ENCODE results near the gene U2SURP. TPM values are rescaled to one million over a fixed set of nuclear protein-coding genes. Genes with fewer than 3 reads are reported as not detected.

Gene U2SURP
- total RNA-seq, 2 donors from 2014 or later, result 65.4 to 68.2 TPM

DNA sequence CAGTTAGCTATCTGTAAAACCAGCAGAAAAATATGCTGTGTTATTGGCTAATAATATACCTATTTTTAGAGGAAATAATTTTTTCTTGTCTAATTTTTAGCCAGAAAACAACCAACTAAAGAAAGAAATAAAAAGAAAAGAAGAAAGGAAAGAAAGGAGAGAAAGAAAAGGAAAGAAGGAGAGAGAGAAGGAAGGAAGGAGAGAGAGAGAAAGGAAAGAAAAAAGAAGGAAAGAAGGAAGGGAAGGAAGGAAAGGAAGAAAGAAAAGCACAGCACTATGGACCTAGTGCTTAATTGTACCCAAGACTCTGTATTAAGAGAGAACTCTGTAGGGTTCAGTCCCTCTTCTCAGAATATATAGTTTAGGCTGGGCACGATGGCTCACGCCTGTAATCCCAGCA lies 34.6 kb upstream of the U2SURP start:
- 83 to 95% methylated on average over 2 of the region's 2 CpGs for WGBS, 2 donors
- H3K36me3 ChIP-seq (replicated peaks in 1 of 2; ENCODE audit: insufficient read depth in 1 of 2, low read depth in 2 of 2), result no peaks in the 10 kb centered on the region
- H3K4me1 ChIP-seq, result peaks cover 13% of the 10 kb centered on the region
- no peak overlapping the region for H3K27ac ChIP-seq
- ATAC-seq, result no peak
- DNase-seq, result no peak
- intact Hi-C loops (cut with DNase I), result no loop called here
- no peak for TF ChIP-seq POLR2A (IDR thresholded peaks at IDR 0.05)
- TF ChIP-seq, protein P1, sequence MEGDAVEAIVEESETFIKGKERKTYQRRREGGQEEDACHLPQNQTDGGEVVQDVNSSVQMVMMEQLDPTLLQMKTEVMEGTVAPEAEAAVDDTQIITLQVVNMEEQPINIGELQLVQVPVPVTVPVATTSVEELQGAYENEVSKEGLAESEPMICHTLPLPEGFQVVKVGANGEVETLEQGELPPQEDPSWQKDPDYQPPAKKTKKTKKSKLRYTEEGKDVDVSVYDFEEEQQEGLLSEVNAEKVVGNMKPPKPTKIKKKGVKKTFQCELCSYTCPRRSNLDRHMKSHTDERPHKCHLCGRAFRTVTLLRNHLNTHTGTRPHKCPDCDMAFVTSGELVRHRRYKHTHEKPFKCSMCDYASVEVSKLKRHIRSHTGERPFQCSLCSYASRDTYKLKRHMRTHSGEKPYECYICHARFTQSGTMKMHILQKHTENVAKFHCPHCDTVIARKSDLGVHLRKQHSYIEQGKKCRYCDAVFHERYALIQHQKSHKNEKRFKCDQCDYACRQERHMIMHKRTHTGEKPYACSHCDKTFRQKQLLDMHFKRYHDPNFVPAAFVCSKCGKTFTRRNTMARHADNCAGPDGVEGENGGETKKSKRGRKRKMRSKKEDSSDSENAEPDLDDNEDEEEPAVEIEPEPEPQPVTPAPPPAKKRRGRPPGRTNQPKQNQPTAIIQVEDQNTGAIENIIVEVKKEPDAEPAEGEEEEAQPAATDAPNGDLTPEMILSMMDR (IDR thresholded peaks at IDR 0.05), result no peak
- no peak overlapping the region for H3K4me3 ChIP-seq
- peaks cover 0 to 5% of the 10 kb centered on the region in 2 donors for H3K27me3 ChIP-seq
- H3K9me3 ChIP-seq, result no peaks in the 10 kb centered on the region

DNA sequence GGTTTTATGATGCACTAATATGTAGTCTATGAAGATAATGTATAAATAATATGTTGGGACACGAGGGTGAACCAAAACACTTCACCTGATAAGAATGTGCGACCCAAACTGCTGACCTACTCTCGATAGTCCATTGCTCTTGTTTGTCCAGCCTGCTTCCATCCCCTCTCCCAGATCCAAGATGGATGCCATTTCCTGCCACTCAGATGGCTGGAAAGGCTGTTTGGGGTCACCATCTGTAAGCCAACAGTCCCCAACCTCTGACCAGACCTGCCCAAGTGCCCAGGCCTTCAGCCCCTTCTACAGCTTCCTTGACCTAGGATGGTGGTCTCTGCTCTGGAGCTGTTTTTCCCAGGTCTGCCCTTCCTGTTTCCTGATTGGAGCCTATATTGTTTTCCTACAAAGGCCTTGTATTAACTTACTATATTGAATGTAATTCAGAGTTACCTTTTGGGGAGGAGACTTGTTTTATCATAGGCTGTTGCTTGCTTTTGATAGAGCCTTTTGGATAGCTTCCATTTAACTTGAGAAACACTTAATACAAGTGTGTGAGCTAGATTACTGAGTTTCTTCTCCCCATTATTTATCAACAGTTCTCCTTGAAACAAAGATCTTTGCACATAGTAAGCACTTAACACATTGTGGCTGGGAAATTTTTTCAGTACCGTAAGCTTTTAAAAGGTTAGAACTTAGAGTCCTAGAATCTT lies 32.9 kb upstream of the U2SURP start:
- WGBS, 2 donors, result 74 to 75% methylated on average over 4 of the region's 4 CpGs
- Histone ChIP-seq H3K4me3 (no peak overlapping the region), H3K27ac (no peak overlapping the region), H3K27me3 (no peaks in the 10 kb centered on the region), H3K4me1 (peaks cover 9% of the 10 kb centered on the region), H3K9me3 (no peaks in the 10 kb centered on the region), H3K36me3 (replicated peaks in 1 of 2; ENCODE audit: insufficient read depth in 1 of 2, low read depth in 2 of 2) (no peaks in the 10 kb centered on the region)
- DNase-seq (no peak), ATAC-seq (no peak)
- TF ChIP-seq, protein P1 (IDR thresholded peaks at IDR 0.05), result no peak
- no peak for TF ChIP-seq POLR2A (IDR thresholded peaks at IDR 0.05)
- intact Hi-C loops (cut with DNase I), result no loop called here

DNA sequence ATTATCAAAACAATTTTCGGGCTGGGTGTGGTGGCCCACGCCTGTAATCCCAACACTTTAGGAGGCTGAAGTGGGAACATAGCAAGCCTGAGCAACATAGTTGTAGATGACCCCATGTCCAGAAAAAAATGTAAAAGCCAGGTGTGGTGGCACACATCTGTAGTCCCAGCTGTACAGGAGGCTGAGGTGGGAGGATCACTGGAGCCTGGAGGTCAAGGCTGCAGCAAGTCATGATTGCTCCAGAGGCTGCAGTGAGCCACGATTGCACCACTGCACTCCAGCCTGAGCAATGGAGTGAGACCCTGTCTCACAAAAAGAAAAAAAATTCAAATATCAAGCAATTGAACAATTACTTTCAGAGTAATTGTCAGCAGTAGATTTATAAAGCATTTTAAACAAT lies 29.9 kb upstream of the U2SURP start:
- Histone ChIP-seq H3K4me3 (no peak overlapping the region), H3K27me3 (no peaks in the 10 kb centered on the region), H3K9me3 (no peaks in the 10 kb centered on the region), H3K36me3 (replicated peaks in 1 of 2; ENCODE audit: insufficient read depth in 1 of 2, low read depth in 2 of 2) (no peaks in the 10 kb centered on the region), H3K27ac (no peak overlapping the region), H3K4me1 (no peaks in the 10 kb centered on the region)
- DNase-seq (no peak), ATAC-seq (no peak)
- no peak for TF ChIP-seq POLR2A (IDR thresholded peaks at IDR 0.05)
- TF ChIP-seq, protein P1 (IDR thresholded peaks at IDR 0.05), result no peak
- intact Hi-C loops (cut with DNase I), result loop anchor here (10.0 kb wide), 1 partner anchor 147 kb away; no protein-coding TSS in a partner anchor
- whole genome bisulfite sequencing, 2 donors, result 66 to 75% methylated on average over 3 of the region's 3 CpGs

- Histone ChIP-seq H3K36me3 (replicated peaks in 1 of 2; ENCODE audit: insufficient read depth in 1 of 2, low read depth in 2 of 2) (no peaks in the 10 kb centered on the region), H3K27me3 (no peaks in the 10 kb centered on the region), H3K27ac (no peak overlapping the region), H3K4me1 (no peaks in the 10 kb centered on the region), H3K4me3 (no peak overlapping the region), H3K9me3 (no peaks in the 10 kb centered on the region)
- no peak for TF ChIP-seq POLR2A (IDR thresholded peaks at IDR 0.05)
- TF ChIP-seq, protein P1 (IDR thresholded peaks at IDR 0.05), result no peak
- DNase-seq (no peak), ATAC-seq (no peak)
- intact Hi-C loops (cut with DNase I), result loop anchor here (10.0 kb wide), 1 partner anchor 147 kb away; no protein-coding TSS in a partner anchor
- 83 to 84% methylated on average over 7 of the region's 7 CpGs for WGBS, 2 donors
Measured at GRCh38 chr3:142972092-142972753, 29.1 kb upstream of the U2SURP start.

All from body of pancreas (tissue), 4 donors.